Measurements from ENCODE around the gene TREML2.

DNA sequence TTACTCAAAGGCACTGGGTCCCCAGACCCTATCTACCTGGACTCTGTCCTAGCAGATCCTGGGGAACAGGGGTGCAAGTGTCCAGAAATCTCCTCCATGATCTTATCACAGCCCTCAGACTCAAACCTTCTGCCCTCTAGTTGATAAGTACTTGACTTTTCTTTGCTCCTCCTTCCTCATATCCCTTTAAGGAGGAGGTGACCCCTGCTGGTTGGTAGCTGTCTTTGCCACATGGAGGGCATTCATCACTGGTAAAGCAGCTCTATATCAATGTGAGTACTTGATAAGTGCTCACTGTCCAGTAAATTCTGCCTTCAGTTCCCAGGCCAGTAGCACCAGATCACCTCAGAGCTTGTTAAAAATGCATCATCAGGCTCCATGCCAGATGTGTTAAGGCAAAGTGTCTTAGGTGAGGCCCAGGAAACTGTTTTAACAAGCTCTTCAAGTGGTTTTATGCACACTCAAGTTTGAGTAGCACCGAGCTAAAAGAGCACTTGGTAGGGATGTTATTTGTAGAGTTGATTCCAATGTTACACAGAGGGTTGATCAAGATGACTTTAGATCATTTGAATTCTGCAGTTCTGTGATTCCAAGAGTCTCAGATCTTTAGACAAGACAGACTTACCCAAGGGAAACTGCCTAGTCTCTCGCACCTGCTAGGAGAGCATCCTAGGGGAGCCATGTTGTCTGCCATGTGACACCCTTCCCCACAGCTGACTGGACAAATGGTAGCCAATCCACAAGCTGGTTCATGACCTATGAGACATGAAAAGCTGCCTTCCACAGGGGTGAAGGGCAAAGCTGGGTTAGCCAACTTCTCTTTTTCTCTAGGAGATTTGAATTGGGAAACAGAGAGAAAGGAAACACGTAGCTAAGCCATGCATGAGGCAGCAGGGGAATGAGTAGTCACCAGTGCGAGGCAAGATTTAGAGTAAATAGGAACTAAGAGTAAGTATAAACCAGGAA, 18.6 kb downstream of the TREML2 start:
- TF ChIP-seq, protein P1, sequence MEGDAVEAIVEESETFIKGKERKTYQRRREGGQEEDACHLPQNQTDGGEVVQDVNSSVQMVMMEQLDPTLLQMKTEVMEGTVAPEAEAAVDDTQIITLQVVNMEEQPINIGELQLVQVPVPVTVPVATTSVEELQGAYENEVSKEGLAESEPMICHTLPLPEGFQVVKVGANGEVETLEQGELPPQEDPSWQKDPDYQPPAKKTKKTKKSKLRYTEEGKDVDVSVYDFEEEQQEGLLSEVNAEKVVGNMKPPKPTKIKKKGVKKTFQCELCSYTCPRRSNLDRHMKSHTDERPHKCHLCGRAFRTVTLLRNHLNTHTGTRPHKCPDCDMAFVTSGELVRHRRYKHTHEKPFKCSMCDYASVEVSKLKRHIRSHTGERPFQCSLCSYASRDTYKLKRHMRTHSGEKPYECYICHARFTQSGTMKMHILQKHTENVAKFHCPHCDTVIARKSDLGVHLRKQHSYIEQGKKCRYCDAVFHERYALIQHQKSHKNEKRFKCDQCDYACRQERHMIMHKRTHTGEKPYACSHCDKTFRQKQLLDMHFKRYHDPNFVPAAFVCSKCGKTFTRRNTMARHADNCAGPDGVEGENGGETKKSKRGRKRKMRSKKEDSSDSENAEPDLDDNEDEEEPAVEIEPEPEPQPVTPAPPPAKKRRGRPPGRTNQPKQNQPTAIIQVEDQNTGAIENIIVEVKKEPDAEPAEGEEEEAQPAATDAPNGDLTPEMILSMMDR (IDR thresholded peaks at IDR 0.05; ENCODE audit: low read length): peak; percentile 81
- TF ChIP-seq EZH2 (IDR thresholded peaks at IDR 0.05; ENCODE audit: borderline replicate concordance, low read length): no peak
